NB4 (cell line): ENCODE data around the gene SLC35B2.

Source experiments
- CTCF ChIP-seq: IDR thresholded peaks from one replicate; pipeline ENCODE4 v1.5.1; 2012; ENCODE audit warnings: low read depth, low read length
- MYC ChIP-seq: IDR thresholded peaks from 2 replicates; pipeline ENCODE4 v1.6.1; 2011; ENCODE audit warnings: low read depth, low read length
- POLR2A ChIP-seq: IDR thresholded peaks from 2 replicates; pipeline ENCODE4 v1.6.1; 2011; ENCODE audit warnings: mild to moderate bottlenecking; ENCODE audit not compliant: insufficient read length; ENCODE audit errors: extremely low read depth

GRCh38 chr6:44225579-44226325, 31.6 kb downstream of the SLC35B2 start:
- TF ChIP-seq CTCF: no peak
- TF ChIP-seq MYC: no peak
- TF ChIP-seq POLR2A: no peak
